Measurements from ENCODE around the gene PALD1.

PALD1 gene

DNA sequence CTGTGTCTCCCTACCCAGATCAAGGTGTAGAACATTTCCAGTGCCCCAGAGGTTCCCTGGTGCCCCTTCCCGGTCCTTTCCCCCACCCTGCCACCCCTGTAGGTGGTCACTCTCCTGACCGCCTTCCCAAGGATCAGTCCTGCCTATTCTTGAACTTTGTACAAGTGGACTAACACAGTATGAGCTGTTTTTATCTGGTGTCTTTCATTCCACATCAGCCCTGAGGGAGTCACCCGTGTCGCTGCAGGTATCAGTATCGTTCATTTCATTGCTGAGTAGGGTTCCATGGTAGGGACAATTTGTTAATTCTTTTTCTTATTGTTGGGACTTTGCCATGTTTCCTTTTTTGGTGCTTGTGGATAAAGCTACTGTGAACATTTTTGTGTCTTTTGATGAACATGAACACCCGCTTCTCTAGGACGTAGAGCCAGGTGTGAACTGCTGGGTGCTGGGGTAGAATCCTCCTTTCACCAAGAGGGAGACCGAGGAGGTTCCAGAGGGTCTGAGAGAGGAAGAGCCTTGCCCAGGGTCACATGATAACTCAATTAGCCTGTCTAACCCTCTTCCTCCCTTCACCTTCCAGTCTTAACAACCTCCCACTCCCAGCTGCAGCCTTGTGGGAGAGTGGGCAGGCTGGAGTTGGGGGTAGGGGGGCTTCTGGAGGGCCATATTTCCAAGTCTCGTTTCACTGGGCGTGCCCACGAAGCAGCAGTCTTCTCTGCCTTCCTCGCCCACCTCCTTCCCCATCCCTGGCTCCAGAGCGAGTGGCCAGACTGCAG lies 18.0 kb downstream of the PALD1 start:
- no peaks in the 10 kb centered on the region for H3K9me3 ChIP-seq (ENCODE audit: low read length)
- peaks cover 12% of the 10 kb centered on the region for H3K4me1 ChIP-seq (ENCODE audit: insufficient read depth, low read length)
- H2AFZ ChIP-seq (ENCODE audit: low read depth, low read length) = no peak overlapping the region
- no peaks in the 10 kb centered on the region for H3K36me3 ChIP-seq (ENCODE audit: insufficient read depth, low read length)
- H3K27me3 ChIP-seq (ENCODE audit: insufficient read depth, low read length) = no peaks in the 10 kb centered on the region
- no peak overlapping the region for H3K4me3 ChIP-seq (ENCODE audit: low read length)

DNA sequence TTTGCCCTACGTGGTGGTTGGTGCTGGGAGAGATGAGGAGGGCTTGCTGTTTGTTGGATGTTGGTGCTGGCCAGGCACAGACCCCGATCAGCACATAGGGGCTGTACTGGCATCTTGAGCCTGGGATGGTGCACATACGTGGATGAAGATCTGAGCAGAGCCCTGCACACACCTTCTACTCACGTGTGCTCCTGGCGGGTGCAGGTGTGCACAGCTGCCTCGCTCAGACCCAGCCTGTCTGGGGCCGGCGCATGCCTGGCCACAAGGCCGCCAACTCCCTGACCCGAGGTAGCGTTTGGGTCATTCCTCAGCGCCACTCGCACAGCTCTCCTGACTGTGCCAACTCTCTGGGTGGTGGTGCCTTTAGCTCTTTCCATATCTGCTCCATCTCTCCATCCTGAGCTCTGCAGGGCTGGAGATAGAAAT lies 18.6 kb downstream of the PALD1 start:
- Histone ChIP-seq H3K4me1 (ENCODE audit: insufficient read depth, low read length) (peaks cover 12% of the 10 kb centered on the region), H3K4me3 (ENCODE audit: low read length) (no peak overlapping the region), H2AFZ (ENCODE audit: low read depth, low read length) (no peak overlapping the region), H3K9me3 (ENCODE audit: low read length) (no peaks in the 10 kb centered on the region), H3K36me3 (ENCODE audit: insufficient read depth, low read length) (no peaks in the 10 kb centered on the region), H3K27me3 (ENCODE audit: insufficient read depth, low read length) (no peaks in the 10 kb centered on the region)

DNA sequence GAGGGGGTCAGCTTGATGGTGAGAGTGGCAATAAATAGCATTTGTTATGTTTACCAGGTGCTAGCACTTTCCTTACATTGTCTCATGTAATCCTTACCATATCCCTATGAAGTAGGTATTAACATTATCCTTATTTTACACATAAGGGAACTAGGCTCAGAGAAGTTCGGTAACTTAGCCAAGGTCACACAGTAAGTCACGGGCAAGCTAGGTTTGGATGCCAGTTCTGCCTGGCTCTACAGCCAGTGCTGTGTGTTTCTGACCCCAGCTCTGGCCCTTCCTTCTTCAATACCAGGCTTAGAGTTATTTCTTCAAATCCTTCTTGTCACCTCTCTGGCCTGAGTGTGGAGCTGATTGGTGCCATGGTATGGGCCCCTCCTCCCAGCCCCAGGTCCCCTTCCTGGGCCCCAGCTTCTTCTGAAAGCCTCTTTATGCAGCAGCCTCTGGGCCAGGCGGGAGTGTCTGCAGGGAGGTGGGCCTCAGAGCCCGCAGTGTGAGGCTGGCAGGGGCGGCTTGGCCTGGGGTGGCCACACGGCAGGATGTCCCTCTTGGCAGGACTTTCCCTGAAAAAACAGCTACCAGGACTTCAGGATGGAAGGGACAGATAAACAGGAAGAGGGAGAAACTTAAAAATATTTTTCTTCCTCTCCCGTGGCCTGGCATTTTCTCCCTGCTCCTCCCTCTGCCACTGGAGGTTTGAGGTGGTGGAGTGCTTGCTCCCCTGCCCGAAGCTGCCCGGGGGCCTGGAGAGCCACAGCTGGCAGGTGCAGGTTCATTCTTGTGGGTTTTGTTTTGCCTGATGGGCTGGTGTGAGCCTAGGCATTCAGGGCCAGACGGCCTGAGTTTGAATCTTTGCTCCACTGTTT lies 20.6 kb downstream of the PALD1 start:
- Histone ChIP-seq H3K27me3 (ENCODE audit: insufficient read depth, low read length) (no peaks in the 10 kb centered on the region), H2AFZ (ENCODE audit: low read depth, low read length) (no peak overlapping the region), H3K4me1 (ENCODE audit: insufficient read depth, low read length) (peaks cover 5% of the 10 kb centered on the region), H3K36me3 (ENCODE audit: insufficient read depth, low read length) (no peaks in the 10 kb centered on the region), H3K4me3 (ENCODE audit: low read length) (no peak overlapping the region), H3K9me3 (ENCODE audit: low read length) (no peaks in the 10 kb centered on the region)

DNA sequence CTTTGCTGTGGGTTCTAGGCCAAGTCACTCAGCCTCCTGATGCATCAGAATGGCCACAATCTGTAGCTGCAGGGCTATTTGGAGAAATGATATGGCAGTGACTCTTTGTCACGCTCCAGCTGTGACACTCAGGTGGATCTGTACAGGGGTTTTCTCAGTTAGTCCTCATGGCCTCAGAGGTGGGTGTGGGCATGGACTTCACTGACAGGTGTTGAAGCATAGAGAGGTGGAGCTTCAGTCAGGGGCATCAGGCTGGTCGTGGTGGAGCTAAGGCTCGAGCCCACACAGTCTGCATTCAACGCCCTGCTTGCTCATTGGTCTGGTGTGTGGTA lies 21.2 kb downstream of the PALD1 start:
- no peak overlapping the region for H2AFZ ChIP-seq (ENCODE audit: low read depth, low read length)

DNA sequence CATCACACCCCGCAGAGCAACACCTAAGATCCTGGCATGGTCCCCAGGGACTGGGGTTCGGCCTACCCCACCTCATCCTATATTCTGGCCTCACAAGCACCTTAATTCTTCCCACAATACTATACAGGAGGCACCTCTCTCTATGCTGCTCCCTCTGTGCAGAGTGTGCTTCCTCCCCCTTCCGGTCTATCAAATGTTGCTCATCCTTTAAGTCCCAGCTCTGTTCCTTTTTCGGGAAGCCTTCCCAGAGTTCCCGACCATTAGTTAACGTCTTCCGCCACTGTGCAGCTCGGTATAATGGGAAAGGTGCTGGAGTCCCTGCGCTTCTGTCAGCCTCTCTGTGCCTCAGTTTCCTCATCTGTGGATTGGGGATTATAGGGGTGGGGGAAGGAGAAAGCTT lies 21.8 kb downstream of the PALD1 start:
- Histone ChIP-seq H2AFZ (ENCODE audit: low read depth, low read length) (no peak overlapping the region), H3K4me1 (ENCODE audit: insufficient read depth, low read length) (peaks cover 5% of the 10 kb centered on the region), H3K9me3 (ENCODE audit: low read length) (no peaks in the 10 kb centered on the region), H3K27me3 (ENCODE audit: insufficient read depth, low read length) (no peaks in the 10 kb centered on the region), H3K4me3 (ENCODE audit: low read length) (no peak overlapping the region), H3K36me3 (ENCODE audit: insufficient read depth, low read length) (no peaks in the 10 kb centered on the region)

More for the DNA sequence above, 21.2 kb downstream of the PALD1 start:
- no peaks in the 10 kb centered on the region for H3K27me3 ChIP-seq (ENCODE audit: insufficient read depth, low read length)
- no peaks in the 10 kb centered on the region for H3K36me3 ChIP-seq (ENCODE audit: insufficient read depth, low read length)
- peaks cover 5% of the 10 kb centered on the region for H3K4me1 ChIP-seq (ENCODE audit: insufficient read depth, low read length)
- no peaks in the 10 kb centered on the region for H3K9me3 ChIP-seq (ENCODE audit: low read length)
- no peak overlapping the region for H3K4me3 ChIP-seq (ENCODE audit: low read length)

DNA sequence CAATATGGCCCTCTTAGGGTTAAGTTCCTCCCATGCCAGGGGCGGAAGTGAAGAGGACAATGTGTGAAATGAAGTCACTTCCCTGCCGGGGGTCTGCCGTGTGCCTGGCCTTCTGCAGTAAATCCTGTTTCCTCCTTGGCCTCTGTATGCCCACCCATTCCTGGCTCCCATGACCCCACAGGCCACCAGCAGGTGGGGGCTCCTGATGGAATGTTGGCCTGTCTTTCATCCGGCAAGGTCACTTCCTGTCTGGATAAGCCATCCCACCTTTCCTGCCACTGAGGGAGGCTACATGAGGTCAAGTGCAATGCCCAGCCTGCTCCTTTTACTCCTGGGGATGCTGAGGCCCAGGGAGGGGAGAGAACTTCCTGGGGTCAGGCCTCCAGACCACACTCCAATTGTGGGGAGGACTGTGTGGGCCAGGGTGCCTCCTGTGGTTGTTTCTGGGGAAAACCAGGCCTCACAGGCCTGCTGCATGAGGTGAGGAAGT lies 22.3 kb downstream of the PALD1 start:
- H3K4me3 ChIP-seq (ENCODE audit: low read length) = no peak overlapping the region
- H3K4me1 ChIP-seq (ENCODE audit: insufficient read depth, low read length) = peaks cover 5% of the 10 kb centered on the region
- no peaks in the 10 kb centered on the region for H3K36me3 ChIP-seq (ENCODE audit: insufficient read depth, low read length)

DNA sequence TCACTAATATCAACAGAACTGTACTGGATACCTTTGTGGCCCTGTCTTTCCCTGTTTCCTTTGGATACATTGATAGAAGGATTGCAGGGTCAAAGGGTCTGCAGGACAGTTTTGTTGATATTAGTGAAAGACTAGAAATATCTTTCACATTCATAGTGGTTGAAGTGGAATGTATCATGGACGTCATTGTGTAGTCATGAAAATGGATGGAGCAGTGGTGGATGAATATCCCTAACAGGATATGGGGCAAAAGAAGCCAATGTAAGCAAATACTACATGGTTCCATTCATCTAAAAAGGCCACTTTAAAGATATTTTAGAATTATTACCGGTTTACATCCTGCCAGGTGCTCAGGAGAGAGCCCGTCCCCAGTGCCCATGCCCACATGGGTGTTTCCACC lies 23.8 kb downstream of the PALD1 start:
- Histone ChIP-seq H3K27me3 (ENCODE audit: insufficient read depth, low read length) (no peaks in the 10 kb centered on the region), H3K4me1 (ENCODE audit: insufficient read depth, low read length) (peaks cover 8% of the 10 kb centered on the region), H3K4me3 (ENCODE audit: low read length) (no peak overlapping the region), H2AFZ (ENCODE audit: low read depth, low read length) (no peak overlapping the region), H3K9me3 (ENCODE audit: low read length) (no peaks in the 10 kb centered on the region), H3K36me3 (ENCODE audit: insufficient read depth, low read length) (no peaks in the 10 kb centered on the region)

More for the DNA sequence above, 22.3 kb downstream of the PALD1 start:
- no peaks in the 10 kb centered on the region for H3K27me3 ChIP-seq (ENCODE audit: insufficient read depth, low read length)
- H2AFZ ChIP-seq (ENCODE audit: low read depth, low read length) = no peak overlapping the region
- H3K9me3 ChIP-seq (ENCODE audit: low read length) = no peaks in the 10 kb centered on the region

DNA sequence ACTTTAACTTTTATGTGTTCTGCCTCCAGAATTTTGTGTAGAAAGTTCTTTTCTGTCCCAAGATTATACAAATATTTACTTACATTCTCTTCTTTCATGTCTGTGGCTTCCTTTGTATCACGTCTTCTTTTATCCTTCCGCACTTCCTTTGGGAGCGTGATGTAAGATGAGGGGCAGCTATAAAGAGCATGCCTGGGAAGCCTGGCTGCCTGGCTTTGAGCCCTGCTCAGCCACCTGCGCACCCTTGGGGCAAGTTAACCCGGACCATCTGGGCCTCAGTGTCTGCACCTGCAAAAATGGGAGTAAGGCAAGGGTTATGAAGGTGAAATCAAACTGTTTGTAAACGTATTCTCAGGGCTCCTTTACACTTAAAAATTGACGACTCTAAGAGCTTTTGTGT lies 25.2 kb downstream of the PALD1 start:
- H3K36me3 ChIP-seq (ENCODE audit: insufficient read depth, low read length) = no peaks in the 10 kb centered on the region
- H3K9me3 ChIP-seq (ENCODE audit: low read length) = no peaks in the 10 kb centered on the region
- H3K4me1 ChIP-seq (ENCODE audit: insufficient read depth, low read length) = peaks cover 13% of the 10 kb centered on the region
- no peak overlapping the region for H3K4me3 ChIP-seq (ENCODE audit: low read length)
- H2AFZ ChIP-seq (ENCODE audit: low read depth, low read length) = no peak overlapping the region
- H3K27me3 ChIP-seq (ENCODE audit: insufficient read depth, low read length) = no peaks in the 10 kb centered on the region

DNA sequence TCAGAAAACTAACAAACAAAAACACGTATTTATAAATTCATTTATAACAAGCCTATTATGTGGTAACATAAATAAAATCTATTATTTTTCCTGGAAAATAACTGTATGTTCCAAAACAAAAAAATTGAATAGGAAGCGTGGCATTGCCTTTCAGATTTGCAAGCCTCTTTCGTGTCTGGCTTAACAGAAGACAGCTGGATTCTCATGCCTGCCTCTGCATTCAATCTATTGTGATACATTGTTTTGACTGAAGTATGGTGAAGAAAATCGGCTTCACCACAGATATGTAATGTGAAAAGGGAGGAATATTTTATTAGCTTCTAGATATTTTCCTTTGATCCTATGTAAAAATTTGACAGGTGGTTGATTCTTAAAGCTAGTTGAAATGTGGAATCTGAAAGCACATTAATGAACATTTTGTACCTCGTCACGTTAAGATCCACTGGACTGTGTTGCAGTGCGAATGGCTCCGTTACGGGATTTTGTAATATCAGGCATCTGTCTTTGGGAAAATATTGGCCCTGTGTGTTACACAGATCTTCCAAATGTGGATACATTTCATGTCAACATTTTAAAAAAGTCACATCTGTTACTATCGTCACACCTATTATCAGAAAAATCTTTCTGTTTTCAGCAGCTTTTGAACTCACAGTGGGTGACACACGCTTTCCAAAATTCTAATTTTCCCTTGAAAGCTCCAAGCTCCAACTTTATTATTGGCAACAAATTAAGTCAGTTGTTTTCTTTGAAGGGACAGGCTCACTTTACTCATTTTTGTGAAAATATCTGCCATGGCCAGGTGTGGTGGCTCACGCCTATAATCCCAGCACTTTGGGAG lies 26.2 kb downstream of the PALD1 start:
- Histone ChIP-seq H3K36me3 (ENCODE audit: insufficient read depth, low read length) (no peaks in the 10 kb centered on the region), H3K27me3 (ENCODE audit: insufficient read depth, low read length) (no peaks in the 10 kb centered on the region), H3K4me1 (ENCODE audit: insufficient read depth, low read length) (peaks cover 14% of the 10 kb centered on the region), H3K4me3 (ENCODE audit: low read length) (no peak overlapping the region), H2AFZ (ENCODE audit: low read depth, low read length) (no peak overlapping the region), H3K9me3 (ENCODE audit: low read length) (no peaks in the 10 kb centered on the region)

DNA sequence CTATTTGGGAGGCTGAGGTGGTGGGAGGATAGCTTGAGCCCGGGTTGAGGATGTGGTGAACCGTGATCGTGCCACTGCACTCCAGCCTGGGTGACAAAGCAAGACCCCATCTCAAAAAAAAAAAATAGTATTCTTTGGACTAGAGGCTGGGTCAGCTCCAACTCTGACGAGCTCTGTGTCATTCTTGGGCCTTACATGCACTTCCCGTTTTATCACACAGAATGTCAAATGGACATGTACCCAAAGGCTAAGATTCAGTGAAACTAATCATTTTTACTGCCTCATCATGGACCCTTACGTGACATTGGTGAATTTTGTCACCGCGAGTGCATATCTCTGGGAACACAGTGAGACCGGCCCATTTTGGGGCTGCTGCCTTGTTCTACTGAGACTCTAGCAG lies 27.3 kb downstream of the PALD1 start:
- H3K4me3 ChIP-seq (ENCODE audit: low read length) = no peak overlapping the region
- no peaks in the 10 kb centered on the region for H3K27me3 ChIP-seq (ENCODE audit: insufficient read depth, low read length)
- no peaks in the 10 kb centered on the region for H3K9me3 ChIP-seq (ENCODE audit: low read length)
- H2AFZ ChIP-seq (ENCODE audit: low read depth, low read length) = no peak overlapping the region
- peaks cover 14% of the 10 kb centered on the region for H3K4me1 ChIP-seq (ENCODE audit: insufficient read depth, low read length)
- H3K36me3 ChIP-seq (ENCODE audit: insufficient read depth, low read length) = no peaks in the 10 kb centered on the region

DNA sequence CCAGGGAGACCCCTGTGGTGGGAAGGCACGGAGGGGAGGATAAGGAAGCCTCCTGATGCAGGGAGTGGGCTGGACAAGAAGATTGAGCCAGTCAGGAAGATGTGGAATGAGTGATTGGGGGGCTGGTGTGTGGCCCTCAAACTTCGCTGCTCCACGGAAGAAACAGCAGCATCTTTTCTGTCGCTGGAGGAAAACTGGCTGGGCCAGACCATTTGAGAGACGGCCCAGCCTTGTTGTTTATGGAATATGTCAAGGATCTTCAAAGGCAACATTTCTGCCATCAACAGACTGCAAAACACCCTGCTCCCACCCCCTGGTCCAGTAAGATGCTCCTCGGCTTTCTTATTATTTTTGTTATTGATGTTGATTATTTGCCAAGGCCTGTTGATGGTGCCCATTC lies 29.4 kb downstream of the PALD1 start:
- Histone ChIP-seq H3K9me3 (ENCODE audit: low read length) (no peaks in the 10 kb centered on the region), H3K4me3 (ENCODE audit: low read length) (no peak overlapping the region), H2AFZ (ENCODE audit: low read depth, low read length) (no peak overlapping the region), H3K27me3 (ENCODE audit: insufficient read depth, low read length) (no peaks in the 10 kb centered on the region), H3K4me1 (ENCODE audit: insufficient read depth, low read length) (peaks cover 16% of the 10 kb centered on the region), H3K36me3 (ENCODE audit: insufficient read depth, low read length) (no peaks in the 10 kb centered on the region)

DNA sequence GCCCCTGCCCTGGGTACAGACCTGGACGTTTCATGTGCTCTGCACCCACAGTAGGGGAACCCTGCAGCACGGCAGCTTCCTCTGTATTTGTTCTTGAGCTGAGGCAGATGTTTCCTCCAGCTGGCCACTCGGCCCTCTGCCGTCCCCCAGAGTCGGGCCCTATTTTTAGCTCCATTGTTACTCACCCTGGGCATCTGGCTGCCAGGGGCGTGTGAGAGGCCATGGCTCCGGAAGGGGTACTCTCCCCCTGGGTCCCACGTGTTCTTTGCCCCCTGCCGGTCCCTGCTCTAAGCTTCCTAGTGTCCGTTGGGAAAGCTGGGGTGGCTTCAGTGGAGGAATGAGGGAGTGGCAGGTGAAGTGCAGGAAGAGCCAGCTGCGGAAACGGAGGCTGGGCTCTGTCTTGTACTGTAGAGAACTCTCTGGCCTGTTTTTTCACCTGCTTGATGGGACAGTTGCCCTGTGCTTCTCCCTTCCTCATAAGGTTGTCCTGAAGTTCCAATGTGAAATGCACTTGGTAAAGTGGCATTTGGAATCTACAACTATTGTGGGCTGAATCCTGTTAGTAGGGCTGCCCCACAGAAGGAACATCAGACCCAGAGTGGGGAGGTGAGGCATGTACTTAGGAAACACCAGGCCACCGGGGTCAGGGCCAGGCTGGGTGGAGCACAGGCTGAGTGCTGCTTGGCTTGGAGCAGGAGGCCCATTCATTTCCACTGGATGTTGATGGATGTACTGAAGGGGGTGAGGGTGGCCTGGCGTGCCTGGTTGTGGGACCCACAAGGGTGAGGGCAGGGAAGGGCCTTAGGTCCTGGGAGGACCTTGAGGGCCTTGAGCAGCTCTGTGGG lies 30.6 kb downstream of the PALD1 start:
- Histone ChIP-seq H2AFZ (ENCODE audit: low read depth, low read length) (no peak overlapping the region), H3K9me3 (ENCODE audit: low read length) (no peaks in the 10 kb centered on the region), H3K36me3 (ENCODE audit: insufficient read depth, low read length) (no peaks in the 10 kb centered on the region), H3K4me3 (ENCODE audit: low read length) (no peak overlapping the region), H3K27me3 (ENCODE audit: insufficient read depth, low read length) (no peaks in the 10 kb centered on the region), H3K4me1 (ENCODE audit: insufficient read depth, low read length) (peaks cover 14% of the 10 kb centered on the region)
